BJ (cell line): ENCODE data around the gene BCAS3. TPM values are rescaled to one million over a fixed set of nuclear protein-coding genes. Genes with fewer than 3 reads are reported as not detected.

Experiments used
- CTCF ChIA-PET: fragments of 350-600 bp; formaldehyde crosslinking; extraction: SDS; loops from one replicate; lab custom pipeline; 2021; ENCODE audit warnings: antibody characterized with exemption, inconsistent platforms; lab: Yijun Ruan, JAX
- POLR2A ChIA-PET: fragments of 300-600 bp; sonication (Branson Sonifier 250); formaldehyde crosslinking; extraction: SDS; loops from one replicate; lab custom pipeline; 2021; ENCODE audit warnings: antibody characterized with exemption; lab: Charles Lee
- DNase-seq: peaks from one replicate; pipeline ENCODE4 v3.0.0-alpha.2; 2011; ENCODE audit warnings: low read depth
- H3K27me3 ChIP-seq: 2 replicates; pipeline ENCODE4 v1.6.0; 2011; ENCODE audit warnings: low read length; ENCODE audit not compliant: control insufficient read depth, insufficient read depth
- H3K36me3 ChIP-seq: 2 replicates; pipeline ENCODE4 v1.5.1; 2011; ENCODE audit warnings: low read length; ENCODE audit not compliant: control insufficient read depth, insufficient read depth
- H3K4me3 ChIP-seq: 2 replicates; pipeline ENCODE4 v1.5.1; 2011; ENCODE audit warnings: low read depth, mild to moderate bottlenecking, control low read depth, low read length
- polyA plus RNA-seq: library from polyadenylated mRNA; depleted of rRNA; stranded (reverse); fragments of >200 nt; gene quantifications from 2 replicates; pipeline ENCODE4 v1.2.3, GENCODE V29; 2011
- TF ChIP-seq, protein P1 (sequence below): IDR thresholded peaks from 2 replicates; pipeline ENCODE4 v1.5.1; 2011; ENCODE audit warnings: low read depth, mild to moderate bottlenecking, control low read depth, inconsistent platforms, low read length, moderate library complexity; ENCODE audit not compliant: insufficient read depth

Gene BCAS3
- polyA plus RNA-seq, 1 experiment, result 19.5 TPM

DNA sequence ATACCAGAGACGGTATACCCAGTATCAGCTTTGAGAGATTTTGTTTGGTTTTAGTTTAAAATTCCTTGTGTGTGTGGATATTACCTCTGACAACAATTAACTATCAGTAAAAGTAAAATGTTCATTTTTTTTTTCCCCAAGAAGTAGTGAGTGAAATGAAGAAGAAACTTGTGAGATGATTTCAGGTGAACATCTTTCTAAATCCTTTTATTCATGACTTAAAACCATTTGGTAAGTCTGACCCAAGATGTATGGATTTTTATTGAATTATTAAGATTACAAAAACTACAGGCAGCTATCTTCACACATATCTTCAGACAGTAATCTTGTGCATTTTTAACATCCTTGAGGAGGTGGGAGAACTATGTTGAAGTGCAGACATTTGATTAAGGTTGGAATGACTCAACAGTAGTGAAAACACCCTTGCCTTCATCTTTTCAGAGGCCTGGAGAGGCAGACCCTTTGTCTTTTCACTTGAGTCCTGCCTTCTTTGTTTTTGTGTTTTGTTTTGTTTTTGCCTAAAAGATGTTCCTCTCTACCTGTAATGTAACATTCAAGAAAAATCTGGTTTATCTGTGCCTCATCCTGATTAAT, 481.7 kb downstream of the BCAS3 start:
- Histone ChIP-seq H3K4me3 (no peak overlapping the region), H3K36me3 (no peaks in the 10 kb centered on the region), H3K27me3 (no peaks in the 10 kb centered on the region)
- TF ChIP-seq, protein P1, sequence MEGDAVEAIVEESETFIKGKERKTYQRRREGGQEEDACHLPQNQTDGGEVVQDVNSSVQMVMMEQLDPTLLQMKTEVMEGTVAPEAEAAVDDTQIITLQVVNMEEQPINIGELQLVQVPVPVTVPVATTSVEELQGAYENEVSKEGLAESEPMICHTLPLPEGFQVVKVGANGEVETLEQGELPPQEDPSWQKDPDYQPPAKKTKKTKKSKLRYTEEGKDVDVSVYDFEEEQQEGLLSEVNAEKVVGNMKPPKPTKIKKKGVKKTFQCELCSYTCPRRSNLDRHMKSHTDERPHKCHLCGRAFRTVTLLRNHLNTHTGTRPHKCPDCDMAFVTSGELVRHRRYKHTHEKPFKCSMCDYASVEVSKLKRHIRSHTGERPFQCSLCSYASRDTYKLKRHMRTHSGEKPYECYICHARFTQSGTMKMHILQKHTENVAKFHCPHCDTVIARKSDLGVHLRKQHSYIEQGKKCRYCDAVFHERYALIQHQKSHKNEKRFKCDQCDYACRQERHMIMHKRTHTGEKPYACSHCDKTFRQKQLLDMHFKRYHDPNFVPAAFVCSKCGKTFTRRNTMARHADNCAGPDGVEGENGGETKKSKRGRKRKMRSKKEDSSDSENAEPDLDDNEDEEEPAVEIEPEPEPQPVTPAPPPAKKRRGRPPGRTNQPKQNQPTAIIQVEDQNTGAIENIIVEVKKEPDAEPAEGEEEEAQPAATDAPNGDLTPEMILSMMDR, result no peak
- CTCF ChIA-PET, result no interaction called here
- POLR2A ChIA-PET, result no interaction called here
- no peak for DNase-seq

DNA sequence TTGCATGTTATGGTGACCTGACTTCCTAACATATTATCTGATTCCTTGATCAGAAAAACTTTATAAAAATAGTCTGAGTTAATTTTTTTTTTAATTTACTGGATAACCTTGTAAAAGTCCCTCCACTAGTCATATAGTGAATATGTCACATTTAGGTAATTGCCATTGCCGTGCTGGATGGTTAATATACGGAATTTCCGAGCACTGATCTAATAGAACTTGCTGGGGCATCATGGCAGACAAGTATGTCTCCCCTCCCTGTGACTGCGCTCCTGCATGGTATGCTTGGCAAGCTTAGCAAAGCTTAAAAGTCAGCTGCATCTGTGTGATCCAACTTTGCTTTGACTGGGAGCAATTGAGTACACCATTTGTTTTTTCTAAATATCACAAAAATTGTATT, 482.6 kb downstream of the BCAS3 start:
- ChIA-PET CTCF (no interaction called here), POLR2A (no interaction called here)
- H3K36me3 ChIP-seq, result no peaks in the 10 kb centered on the region
- H3K4me3 ChIP-seq, result no peak overlapping the region
- no peak for DNase-seq
- no peaks in the 10 kb centered on the region for H3K27me3 ChIP-seq
- TF ChIP-seq, protein P1, result no peak

DNA sequence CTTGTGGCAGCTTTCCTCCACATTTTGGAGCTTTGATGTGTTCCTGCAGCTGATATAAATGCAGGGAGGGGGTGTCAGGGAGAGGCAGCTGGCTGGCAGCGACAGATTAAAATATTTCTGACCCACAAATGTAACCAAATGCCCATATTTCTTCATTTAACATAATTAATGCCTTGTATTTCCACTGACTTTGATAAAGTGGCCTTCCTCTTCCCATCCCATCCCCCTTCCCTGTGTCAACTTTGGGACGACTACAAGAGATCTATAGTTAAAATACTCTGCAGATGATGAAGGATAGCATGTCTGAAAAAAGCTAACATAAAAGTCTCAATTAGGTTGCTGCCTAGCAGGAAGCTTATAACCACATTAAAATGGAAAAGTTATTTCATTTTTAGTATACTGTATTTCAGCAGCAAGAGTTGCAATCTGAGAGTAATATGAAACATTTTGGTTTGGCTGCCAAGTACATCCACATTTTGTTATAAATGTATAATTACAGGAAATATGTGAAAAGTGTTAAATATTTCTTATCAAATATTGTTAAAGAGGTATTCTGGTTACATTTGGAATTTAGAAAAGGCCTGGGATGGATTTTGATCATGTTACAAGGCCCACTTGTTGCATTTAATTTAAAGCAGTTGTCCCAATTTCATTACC, 483.3 kb downstream of the BCAS3 start:
- CTCF ChIA-PET, result interaction anchor here (1.6 kb wide), 1 partner anchor 33 kb away, joined by 3 read pairs; no protein-coding TSS in a partner anchor
- TF ChIP-seq, protein P1, result no peak
- POLR2A ChIA-PET, result no interaction called here
- no peaks in the 10 kb centered on the region for H3K27me3 ChIP-seq
- no peak overlapping the region for H3K4me3 ChIP-seq
- H3K36me3 ChIP-seq, result no peaks in the 10 kb centered on the region
- no peak for DNase-seq

DNA sequence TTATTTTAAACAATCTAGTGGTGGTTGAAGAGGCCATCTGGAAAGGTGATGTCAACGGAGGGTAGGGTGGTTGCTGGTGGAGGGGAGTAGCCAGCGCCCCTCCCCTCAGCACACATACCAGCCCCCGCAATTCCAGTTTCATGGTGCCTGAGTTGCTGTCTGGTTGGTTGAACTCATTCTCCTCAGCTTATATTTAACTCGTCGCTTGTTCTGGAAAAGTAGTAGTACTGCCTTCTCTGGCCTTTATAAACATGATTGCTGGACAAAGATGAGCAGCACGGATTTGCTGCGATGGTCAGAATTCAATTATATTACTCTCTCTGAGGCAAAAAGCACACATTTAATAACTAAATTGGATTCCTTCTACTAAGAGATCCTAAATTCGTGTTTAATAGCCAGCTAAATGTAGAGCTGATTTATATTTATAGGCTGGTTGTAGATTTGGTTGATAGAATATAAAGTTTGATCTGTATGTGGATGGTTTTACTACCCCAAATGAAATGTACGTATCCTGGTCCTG, 484.0 kb downstream of the BCAS3 start:
- no peak overlapping the region for H3K4me3 ChIP-seq
- H3K27me3 ChIP-seq, result no peaks in the 10 kb centered on the region
- DNase-seq, result no peak
- ChIA-PET POLR2A (no interaction called here), CTCF (interaction anchor here (1.6 kb wide), 1 partner anchor 32 kb away, joined by 3 read pairs; no protein-coding TSS in a partner anchor)
- TF ChIP-seq, protein P1, result no peak
- H3K36me3 ChIP-seq, result no peaks in the 10 kb centered on the region

DNA sequence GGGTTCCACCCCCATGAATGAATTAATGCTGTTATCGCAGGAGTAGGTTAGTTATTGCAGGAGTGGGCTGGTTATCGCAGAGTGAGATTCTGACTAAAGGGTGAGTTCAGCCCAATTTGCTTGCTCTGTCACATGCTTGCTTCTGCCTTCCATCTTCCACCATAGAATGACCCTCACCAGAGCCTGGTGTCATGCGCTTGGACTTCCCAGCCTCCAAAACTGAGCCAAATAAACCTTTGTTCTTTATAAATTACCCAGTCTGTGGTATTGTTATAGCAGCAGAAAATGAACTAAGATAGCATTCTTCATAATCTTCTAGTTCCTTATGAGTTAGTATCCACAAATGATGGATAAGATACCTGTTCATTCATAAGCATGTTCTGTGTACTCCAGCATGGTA, 486.9 kb downstream of the BCAS3 start:
- TF ChIP-seq, protein P1, result no peak
- Histone ChIP-seq H3K36me3 (no peaks in the 10 kb centered on the region), H3K4me3 (no peak overlapping the region), H3K27me3 (no peaks in the 10 kb centered on the region)
- CTCF ChIA-PET, result no interaction called here
- POLR2A ChIA-PET, result no interaction called here
- no peak for DNase-seq
